Testis (tissue), 2 donors: ENCODE data around the gene CABP2.

ENCODE experiments used
- POLR2A ChIP-seq: fragments of 450-650 bp; IDR thresholded peaks from one replicate; pipeline ENCODE4 v1.6.1; 2017; ENCODE audit warnings: antibody characterized with exemption, mild to moderate bottlenecking, moderate library complexity
- TF ChIP-seq, protein P1 (sequence below), 3 experiments: fragments of 450-650 bp in 2 of 3; fragments of 200-600 bp in 1 of 3; sonication (generic) in 1 of 3; IDR thresholded peaks; one replicate each; pipeline ENCODE4 v1.5.1; 2016 to 2019; ENCODE audit warnings: antibody characterized with exemption in 3 of 3, mild to moderate bottlenecking in 2 of 3, moderate library complexity in 1 of 3

- no peak for TF ChIP-seq POLR2A
- TF ChIP-seq, protein P1, sequence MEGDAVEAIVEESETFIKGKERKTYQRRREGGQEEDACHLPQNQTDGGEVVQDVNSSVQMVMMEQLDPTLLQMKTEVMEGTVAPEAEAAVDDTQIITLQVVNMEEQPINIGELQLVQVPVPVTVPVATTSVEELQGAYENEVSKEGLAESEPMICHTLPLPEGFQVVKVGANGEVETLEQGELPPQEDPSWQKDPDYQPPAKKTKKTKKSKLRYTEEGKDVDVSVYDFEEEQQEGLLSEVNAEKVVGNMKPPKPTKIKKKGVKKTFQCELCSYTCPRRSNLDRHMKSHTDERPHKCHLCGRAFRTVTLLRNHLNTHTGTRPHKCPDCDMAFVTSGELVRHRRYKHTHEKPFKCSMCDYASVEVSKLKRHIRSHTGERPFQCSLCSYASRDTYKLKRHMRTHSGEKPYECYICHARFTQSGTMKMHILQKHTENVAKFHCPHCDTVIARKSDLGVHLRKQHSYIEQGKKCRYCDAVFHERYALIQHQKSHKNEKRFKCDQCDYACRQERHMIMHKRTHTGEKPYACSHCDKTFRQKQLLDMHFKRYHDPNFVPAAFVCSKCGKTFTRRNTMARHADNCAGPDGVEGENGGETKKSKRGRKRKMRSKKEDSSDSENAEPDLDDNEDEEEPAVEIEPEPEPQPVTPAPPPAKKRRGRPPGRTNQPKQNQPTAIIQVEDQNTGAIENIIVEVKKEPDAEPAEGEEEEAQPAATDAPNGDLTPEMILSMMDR (IDR thresholded peaks at IDR 0.05): no peak
These were observed 29.5 kb downstream of the CABP2 start for GRCh38 chr11:67493548-67494370.
